H1 (cell line): ENCODE measurements around the gene OPCML.

ENCODE experiments used
- CEBPB ChIP-seq: IDR thresholded peaks from 2 replicates; pipeline ENCODE4 v1.6.1; 2012; ENCODE audit warnings: low read depth, low read length
- SIN3A ChIP-seq, 2 experiments: IDR thresholded peaks in 1 of 2; conservative IDR thresholded peaks in 1 of 2; 2 replicates each; pipeline ENCODE4 v1.6.1; 2011 to 2012; ENCODE audit warnings: low read length in 2 of 2, improper control_type of control experiment in 1 of 2, low read depth in 1 of 2, mild to moderate bottlenecking in 1 of 2
- SUZ12 ChIP-seq: fragments of 200-600 bp; sonication (generic); IDR thresholded peaks from 2 replicates; pipeline ENCODE4 v1.6.1; 2012; ENCODE audit warnings: mild to moderate bottlenecking, inconsistent platforms, low read length, moderate library complexity, mixed read lengths

GRCh38 chr11:132563050-132563449 lies 969.3 kb downstream of the OPCML start:
- TF ChIP-seq CEBPB (no peak), SUZ12 (no peak), SIN3A (conservative IDR thresholded peaks at IDR 0.05 in 1 of 2, IDR thresholded peaks at IDR 0.05 in 1 of 2; ENCODE audit: low read depth in 1 of 2, low read length in 2 of 2) (no peak)
